HG02588 (cell line): ENCODE results near the gene MYO1D.
"Not testable (repeated sequence)": the region's sequence is repeated elsewhere in the genome, so short reads cannot be mapped to it uniquely, and the experiment has no call there.

Experiments used
- ATAC-seq: cut with Tn5 transposase; IDR thresholded peaks from one replicate; pipeline ENCODE4 v1.9.1; 2021; ENCODE audit warnings: mild to moderate bottlenecking, moderate library complexity; ENCODE audit not compliant: unreplicated experiment

Gene MYO1D

DNA sequence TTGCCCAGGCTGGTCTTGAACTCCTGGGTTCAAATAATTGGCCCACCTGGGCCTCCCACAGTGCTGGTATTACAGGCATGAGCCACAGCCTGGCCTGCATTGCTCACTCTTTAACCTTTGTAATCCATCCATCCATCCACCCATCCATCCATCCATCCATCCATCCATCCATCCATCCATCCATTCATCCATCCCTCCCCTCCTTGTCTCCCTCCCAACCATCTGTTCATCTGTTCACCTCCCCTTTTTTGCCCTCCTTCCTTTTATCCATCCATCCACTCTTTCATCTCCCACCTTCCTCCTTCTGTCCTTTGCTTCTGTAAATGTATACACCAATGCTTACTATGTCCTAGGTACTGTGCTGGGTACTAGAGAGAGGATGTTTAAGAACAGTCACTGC lies 324.6 kb downstream of the MYO1D start:
- no peak for ATAC-seq

GRCh38 chr17:32551186-32551955 lies 325.6 kb downstream of the MYO1D start:
- no peak for ATAC-seq

DNA sequence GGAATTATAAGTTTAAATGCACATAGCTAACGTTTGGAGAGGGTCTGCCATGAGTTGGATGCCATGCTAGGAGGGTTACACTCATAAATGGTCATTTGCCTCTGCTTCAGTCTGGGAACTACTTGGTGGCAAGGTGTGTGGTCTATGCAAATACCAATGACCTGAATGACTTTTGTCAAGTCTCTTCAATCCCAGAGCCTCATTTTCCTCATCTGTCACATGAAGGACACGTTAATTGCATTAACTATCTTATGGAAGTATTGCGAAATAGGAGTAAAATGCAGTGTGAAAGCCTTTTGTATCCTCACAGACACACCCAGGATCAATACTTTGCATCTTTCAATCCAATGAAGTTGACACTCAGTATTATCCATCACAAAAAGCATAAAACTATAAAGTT lies 327.4 kb downstream of the MYO1D start:
- ATAC-seq, result no peak

GRCh38 chr17:32546031-32546444 lies 330.9 kb downstream of the MYO1D start:
- ATAC-seq, result no peak

GRCh38 chr17:32542186-32542585 lies 334.7 kb downstream of the MYO1D start:
- ATAC-seq, result no peak

DNA sequence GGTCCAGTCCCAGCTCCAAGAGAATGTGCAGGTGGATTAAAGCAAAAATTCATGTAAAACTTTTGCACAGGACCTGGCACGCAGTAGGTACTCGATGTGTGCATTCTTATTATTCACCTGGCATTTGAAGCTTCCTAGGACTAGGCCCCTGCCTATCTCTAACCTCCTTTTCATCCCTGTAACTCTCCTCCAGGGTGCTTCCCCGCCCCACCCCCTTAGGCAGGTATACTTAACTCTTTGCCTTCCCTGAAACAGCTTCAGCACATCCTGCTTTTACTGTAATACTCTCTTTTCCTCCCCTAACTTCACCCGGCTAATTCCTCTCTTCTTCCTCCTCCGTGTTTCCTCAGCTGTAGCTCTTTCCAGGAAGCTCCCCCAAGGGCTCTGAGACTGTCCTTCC lies 335.3 kb downstream of the MYO1D start:
- ATAC-seq, result no peak

GRCh38 chr17:32536736-32537643 lies 339.9 kb downstream of the MYO1D start:
- ATAC-seq, result no peak

DNA sequence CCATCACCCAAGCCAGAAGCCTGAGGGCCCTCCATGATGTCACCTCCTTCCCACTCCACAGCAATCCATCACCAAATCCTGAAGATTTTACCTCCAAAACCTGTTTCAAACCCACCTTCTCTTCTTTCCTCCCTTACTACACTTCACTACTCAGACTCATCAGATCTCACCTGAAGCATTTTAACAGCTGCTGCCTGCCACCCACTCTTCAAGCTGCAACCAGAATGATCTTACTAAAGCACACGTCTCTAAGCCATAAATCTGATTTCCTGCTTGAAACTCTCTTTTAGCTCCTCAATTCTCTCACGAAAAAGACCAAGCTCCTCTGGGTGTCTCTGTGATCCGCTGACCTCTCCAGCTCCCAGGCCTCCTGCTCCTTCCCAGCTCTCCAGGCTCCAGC lies 343.6 kb downstream of the MYO1D start:
- no peak for ATAC-seq

- no peak for ATAC-seq
These were observed 347.3 kb downstream of the MYO1D start for GRCh38 chr17:32529604-32530003.

DNA sequence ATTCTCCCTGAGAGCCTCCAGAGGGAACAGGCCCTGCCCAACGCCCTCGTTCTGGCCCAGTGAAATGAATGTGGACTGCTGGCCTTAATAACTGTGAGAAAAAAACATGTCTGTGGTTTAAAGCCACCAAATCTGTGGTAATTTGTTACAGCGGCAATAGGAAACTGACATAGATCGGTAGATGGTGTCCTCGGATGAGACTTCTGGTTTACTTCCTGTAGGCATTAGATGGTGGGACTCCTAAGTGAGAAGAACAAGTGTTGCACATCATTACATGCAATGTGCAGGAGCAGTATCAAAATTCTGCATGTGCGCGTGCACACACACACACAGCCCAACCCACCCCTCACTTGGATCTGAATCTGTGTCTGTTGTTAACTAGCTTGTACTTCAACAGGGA lies 348.1 kb downstream of the MYO1D start:
- no peak for ATAC-seq

DNA sequence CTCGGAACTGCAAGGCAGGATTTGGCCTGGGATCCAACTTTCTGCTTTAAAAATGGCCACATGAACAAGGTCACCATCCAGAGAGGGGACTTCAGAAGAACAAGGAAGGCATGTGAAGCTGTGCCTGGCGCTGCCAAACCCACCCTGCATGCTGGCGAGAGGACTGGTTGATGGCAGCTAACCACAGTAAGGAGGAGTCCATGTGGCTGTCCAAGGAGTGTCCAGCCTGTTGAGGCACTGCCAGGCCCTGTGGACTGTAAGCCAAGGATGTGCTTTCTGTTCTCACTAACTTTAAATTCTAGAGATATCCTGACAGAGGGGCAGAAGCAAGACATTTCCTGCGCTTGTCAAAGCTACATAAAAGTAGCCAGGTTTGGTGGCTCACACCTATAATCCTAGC lies 349.8 kb downstream of the MYO1D start:
- no peak for ATAC-seq

DNA sequence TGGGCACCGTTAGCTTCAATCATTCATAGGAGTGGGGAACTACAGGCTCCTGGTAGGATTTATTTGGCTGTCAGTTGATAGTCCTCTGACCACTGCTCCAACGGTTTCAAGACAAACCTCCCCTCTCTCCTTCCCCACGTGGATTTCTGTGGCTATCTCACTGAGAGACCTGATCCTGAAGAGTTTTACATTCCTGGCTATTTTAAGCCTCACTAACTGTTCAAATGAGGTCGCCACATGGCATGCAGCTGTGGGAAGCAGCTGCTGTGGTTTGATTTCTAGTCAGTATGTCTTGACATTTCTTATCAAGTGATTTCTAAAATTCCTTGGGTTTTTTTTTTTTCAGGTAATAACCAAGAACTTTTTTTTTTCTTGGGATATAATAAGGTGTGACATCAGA lies 351.8 kb downstream of the MYO1D start:
- no peak for ATAC-seq

- not testable (repeated sequence) for ATAC-seq
These were observed 352.4 kb downstream of the MYO1D start for GRCh38 chr17:32524553-32524880.

DNA sequence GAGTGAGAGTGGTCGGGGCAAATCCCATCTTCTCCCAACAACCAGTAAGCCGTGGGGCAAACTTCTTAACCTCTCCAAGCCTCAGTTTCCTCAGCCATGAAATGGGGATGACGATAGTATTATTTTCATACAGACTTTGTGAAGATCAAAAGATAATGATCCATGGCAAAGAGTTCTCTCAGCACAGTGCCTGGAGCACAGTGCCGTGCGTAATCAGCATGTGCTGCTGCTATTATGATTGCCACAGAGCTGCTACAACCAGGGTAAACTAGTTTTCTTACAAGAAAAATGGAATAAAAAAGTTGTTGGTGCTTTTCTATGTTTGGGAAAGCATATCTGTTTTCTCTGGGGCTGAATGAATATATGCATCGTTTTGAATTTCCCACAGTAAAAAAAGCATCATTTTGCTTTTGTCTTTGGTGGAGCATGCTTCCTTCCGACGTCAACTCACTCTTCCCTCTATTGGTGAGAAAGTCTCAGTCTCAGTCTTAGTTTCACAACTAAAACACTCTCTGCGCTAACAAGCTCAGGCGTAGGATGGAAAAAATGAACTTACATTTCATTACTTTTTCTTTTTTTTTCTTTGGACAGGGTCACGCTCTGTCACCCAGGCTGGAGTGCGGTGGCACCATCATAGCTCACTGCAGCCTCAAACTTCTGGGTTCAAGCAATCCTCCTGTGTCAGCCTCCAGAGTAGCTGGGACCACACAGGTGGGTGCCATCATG lies 352.9 kb downstream of the MYO1D start:
- ATAC-seq, result no peak

DNA sequence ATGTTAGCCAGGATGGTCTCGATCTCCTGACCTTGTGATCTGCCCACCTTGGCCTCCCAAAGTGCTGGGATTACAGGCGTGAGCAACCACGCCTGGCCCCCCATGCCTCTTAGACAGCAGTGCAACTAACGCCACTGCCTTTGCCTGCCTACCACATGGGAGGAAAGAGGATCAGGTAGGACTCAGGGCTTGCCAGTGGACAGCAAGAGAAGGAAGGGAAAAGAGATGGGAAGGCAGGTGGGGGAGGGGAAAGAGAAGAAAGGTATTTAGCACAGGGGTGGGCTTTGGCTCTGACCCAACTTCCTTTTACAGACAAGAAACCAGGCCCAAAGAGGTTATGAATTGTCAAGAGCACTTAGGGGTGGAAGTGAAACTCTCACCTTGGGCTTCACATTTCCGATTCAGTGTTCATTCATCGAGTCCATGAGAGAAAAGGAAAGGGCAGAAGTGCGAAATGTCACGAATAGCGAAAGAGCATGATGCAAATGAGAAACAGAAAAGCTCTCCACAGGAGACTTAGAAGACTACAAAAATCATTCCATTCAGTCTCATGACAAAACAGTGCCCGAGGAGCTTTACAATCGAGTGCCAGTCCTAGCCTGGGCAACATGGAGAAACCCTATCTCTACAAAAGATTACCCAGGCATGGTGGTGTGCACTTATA lies 353.8 kb downstream of the MYO1D start:
- ATAC-seq, result peak; percentile 59

DNA sequence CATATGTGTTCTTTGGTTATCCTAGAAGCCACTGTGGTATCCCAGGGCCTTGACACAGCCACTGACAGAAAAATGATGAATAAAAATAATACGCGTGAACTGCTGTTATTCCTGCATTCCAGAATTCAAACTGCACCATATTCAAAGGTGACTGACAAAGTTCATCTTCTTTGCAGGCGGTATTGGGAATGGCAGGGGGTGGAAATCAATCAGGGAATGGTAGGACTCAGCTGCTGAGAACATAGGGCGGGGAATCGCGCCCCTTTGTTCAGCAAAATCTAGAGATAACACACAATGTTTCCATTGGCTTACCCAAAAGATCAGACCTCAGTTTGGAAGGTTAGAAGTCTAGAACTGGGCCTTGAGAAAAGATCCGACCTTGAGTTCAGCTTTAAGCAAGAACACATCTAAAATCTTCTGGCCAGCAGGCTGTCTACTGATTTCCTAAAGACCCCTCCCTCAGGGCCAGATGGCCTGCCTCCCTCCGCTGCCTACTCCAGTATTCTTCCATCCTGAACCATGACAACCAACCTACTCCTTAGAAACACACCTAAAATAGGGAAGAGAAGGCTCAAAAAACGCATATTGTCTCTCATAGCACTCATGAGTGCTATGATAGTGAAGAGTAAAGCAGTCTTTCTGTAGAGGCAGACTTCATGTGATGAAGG lies 356.1 kb downstream of the MYO1D start:
- ATAC-seq, result no peak

DNA sequence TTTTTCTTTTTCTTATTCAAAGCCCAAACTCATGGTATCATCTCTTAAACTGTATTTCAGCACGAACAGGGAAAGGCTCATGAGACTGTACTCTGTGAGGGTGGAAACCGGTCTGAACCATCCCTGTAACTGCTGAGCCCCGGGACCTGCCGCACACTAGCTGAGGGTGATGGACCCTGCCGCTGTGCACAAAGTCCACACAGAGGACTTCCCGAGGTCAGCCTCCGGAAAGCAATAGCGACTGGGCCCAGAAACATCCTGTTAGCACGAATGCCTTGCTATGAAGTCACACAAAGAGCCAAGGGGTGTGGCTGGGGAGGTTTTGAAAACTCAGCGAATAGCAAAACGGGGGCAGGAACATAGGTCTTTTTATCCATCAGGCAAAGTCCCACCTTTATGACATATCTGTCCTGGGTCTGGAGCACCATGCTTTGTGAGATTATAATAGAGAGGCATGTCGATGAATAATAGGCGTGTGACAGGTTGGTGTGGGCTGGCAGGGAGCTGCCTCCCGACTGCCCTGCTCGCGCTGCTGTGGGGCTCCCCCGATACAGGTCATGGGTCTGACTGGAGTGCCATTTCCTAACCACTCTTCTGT lies 356.7 kb downstream of the MYO1D start:
- ATAC-seq, result no peak

- ATAC-seq, result no peak
These were observed 357.5 kb downstream of the MYO1D start for GRCh38 chr17:32519228-32520103.

DNA sequence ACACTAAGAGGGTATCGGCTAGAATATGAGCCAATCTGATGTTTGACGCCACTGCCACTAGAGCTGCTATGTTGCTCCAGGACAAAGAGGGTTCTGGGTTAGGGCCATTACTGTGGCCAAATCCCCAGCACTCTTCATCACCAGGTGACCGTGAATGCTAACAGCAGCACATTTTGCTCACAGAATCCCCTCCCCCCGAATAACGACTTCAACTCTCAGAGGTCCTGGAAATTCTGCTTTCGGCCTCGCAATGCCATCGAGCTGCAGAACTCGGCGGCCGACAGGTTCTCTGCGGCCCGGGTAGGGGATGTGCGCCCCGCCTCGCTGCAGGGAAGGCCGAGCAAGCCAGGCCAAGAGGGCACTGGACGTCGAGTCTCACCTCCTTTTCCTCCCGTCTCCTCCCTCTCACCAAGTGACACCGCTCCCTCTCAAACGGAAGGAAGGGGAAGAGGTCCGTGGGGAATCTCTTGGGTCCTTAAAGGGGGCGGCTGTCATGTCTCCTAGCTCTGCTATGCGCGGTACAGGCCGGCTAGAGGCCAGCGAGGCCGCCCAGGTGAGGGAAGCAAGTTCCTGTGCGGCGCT lies 358.2 kb downstream of the MYO1D start:
- ATAC-seq, result no peak
